K562 (cell line): Measurements from ENCODE around the gene TMEM184B. TPM values are rescaled to one million over a fixed set of nuclear protein-coding genes. Genes with fewer than 3 reads are reported as not detected.

ENCODE experiments used
- ATAC-seq: fragments of 200-7000 bp; cut with Tn5 transposase; 3 replicates; pipeline ENCODE4 v1.9.1; 2020; ENCODE audit warnings: moderate library complexity
- BruUV-seq: library from RNA; stranded (reverse); fragments of 400-500 nt; replicated peaks from 2 replicates; lab custom pipeline; 2021; lab: Mats Ljungman, UMichigan
- CTCF ChIA-PET: fragments of 300-600 bp; formaldehyde crosslinking; extraction: SDS; loops from one replicate; lab custom pipeline; 2021; ENCODE audit warnings: low intra/inter-chr PET ratio; lab: Yijun Ruan, JAX
- POLR2A ChIA-PET: fragments of 300-600, 350-650 bp; sonication (Branson Sonifier 250); formaldehyde crosslinking; extraction: SDS; loops from one replicate; lab custom pipeline; 2021; ENCODE audit warnings: antibody characterized with exemption, inconsistent platforms; lab: Yijun Ruan, JAX
- DNase-seq, 4 experiments: peaks; one replicate each; pipeline versions ENCODE4 v3.0.0 to v3.0.0-alpha.2; 2011 to 2018; ENCODE audit warnings: low spot score in 3 of 4, mixed read lengths in 3 of 4; ENCODE audit errors: extremely low read depth in 1 of 4
- FAIRE-seq: peaks from 2 replicates; lab custom pipeline; 2011; peaks lifted over from hg19 to GRCh38; lab: Jason Lieb, UNC
- H2AFZ ChIP-seq: 2 replicates; pipeline ENCODE4 v1.6.0; 2011; ENCODE audit warnings: low read depth, low read length, control low read depth, inconsistent platforms
- H3K27ac ChIP-seq: fragments of 200-600 bp; 3 replicates; pipeline ENCODE4 v1.8.0; 2011; ENCODE audit warnings: low read depth, mild to moderate bottlenecking, control low read depth, inconsistent platforms, low read length, moderate library complexity, mixed read lengths; ENCODE audit errors: extremely low read depth
- H3K27me3 ChIP-seq, 2 experiments: fragments of 300-600 bp in 1 of 2; 2 replicates in 1 of 2; 3 replicates in 1 of 2; pipeline versions ENCODE4 v1.6.0 to v1.8.0; 2011; ENCODE audit warnings: inconsistent platforms in 2 of 2, low read length in 2 of 2, mild to moderate bottlenecking in 1 of 2, mixed read lengths in 1 of 2, moderate library complexity in 1 of 2; ENCODE audit not compliant: control insufficient read depth in 2 of 2, insufficient read depth in 2 of 2
- H3K36me3 ChIP-seq: fragments of 300-600 bp; 3 replicates; pipeline ENCODE4 v1.8.0; 2011; ENCODE audit warnings: mild to moderate bottlenecking, low read length, inconsistent platforms; ENCODE audit not compliant: control insufficient read depth, insufficient read depth
- H3K4me1 ChIP-seq, 2 experiments: fragments of 200-600 bp in 1 of 2; replicated peaks in 1 of 2; 2 replicates in 1 of 2; 3 replicates in 1 of 2; pipeline versions ENCODE4 v1.5.1 to v1.8.0; 2011; ENCODE audit warnings: inconsistent platforms in 2 of 2, low read length in 2 of 2, mild to moderate bottlenecking in 1 of 2, mixed read lengths in 1 of 2, moderate library complexity in 1 of 2; ENCODE audit not compliant: control insufficient read depth in 2 of 2, insufficient read depth in 2 of 2
- H3K4me2 ChIP-seq: 2 replicates; pipeline ENCODE4 v1.6.1; 2011; ENCODE audit warnings: low read length, control low read depth, inconsistent platforms, mixed read lengths; ENCODE audit not compliant: insufficient read depth
- H3K4me3 ChIP-seq: fragments of 200-600 bp; sonication (generic), shearing (Covaris generic); 2 replicates; pipeline ENCODE4 v1.5.1; 2016; ENCODE audit warnings: control low read depth, inconsistent platforms
- H3K79me2 ChIP-seq: fragments of 200-600 bp; 3 replicates; pipeline ENCODE4 v1.8.0; 2011; ENCODE audit warnings: low read length, inconsistent platforms; ENCODE audit not compliant: control insufficient read depth, insufficient read depth
- H3K9ac ChIP-seq, 2 experiments: 2 replicates each; pipeline versions ENCODE4 v1.6.0 to v1.6.1; 2011; ENCODE audit warnings: low read depth in 2 of 2, low read length in 2 of 2, control low read depth in 1 of 2, inconsistent platforms in 1 of 2, mild to moderate bottlenecking in 1 of 2, mixed read lengths in 1 of 2; ENCODE audit not compliant: insufficient read depth in 1 of 2
- H3K9me1 ChIP-seq: one replicate; pipeline ENCODE4 v1.6.0; 2011; ENCODE audit warnings: inconsistent platforms, mild to moderate bottlenecking, low read length, moderate library complexity; ENCODE audit not compliant: control insufficient read depth, insufficient read depth
- H3K9me3 ChIP-seq: replicated peaks from 2 replicates; pipeline ENCODE4 v1.5.1; 2011; ENCODE audit warnings: low read depth, low read length, inconsistent platforms; ENCODE audit not compliant: control insufficient read depth, insufficient read depth
- H4K20me1 ChIP-seq: replicated peaks from 2 replicates; pipeline ENCODE4 v1.6.1; 2011; ENCODE audit warnings: low read length, inconsistent platforms, mixed read lengths; ENCODE audit not compliant: control insufficient read depth, insufficient read depth
- CGGBP1 ChIP-seq: fragments of 250-450 bp; sonication (Bioruptor Pico); IDR thresholded peaks from 2 replicates; pipeline ENCODE4 v1.9.0; 2021; ENCODE audit warnings: mild to moderate bottlenecking
- RBM15 ChIP-seq: fragments of 200-400 bp; formaldehyde crosslinking; IDR thresholded peaks from 2 replicates; pipeline ENCODE4 v1.6.1; 2018; ENCODE audit warnings: mild to moderate bottlenecking, low read length, moderate library complexity; ENCODE audit not compliant: insufficient read depth
- RBM25 ChIP-seq: fragments of 200-400 bp; formaldehyde crosslinking; IDR thresholded peaks from 2 replicates; pipeline ENCODE4 v1.6.1; 2018; ENCODE audit warnings: low read length, low read depth, moderate library complexity; ENCODE audit not compliant: severe bottlenecking
- SFPQ ChIP-seq: fragments of 200-400 bp; formaldehyde crosslinking; IDR thresholded peaks from 2 replicates; pipeline ENCODE4 v1.6.1; 2017; ENCODE audit warnings: mild to moderate bottlenecking, low read depth, low read length, moderate library complexity
- TSHZ1 ChIP-seq: fragments of 250-450 bp; sonication (Bioruptor Pico); IDR thresholded peaks from 2 replicates; pipeline ENCODE4 v1.4.0; 2020; ENCODE audit warnings: mild to moderate bottlenecking, moderate library complexity
- ZNF124 ChIP-seq: sonication (generic); formaldehyde crosslinking; IDR thresholded peaks from 2 replicates; pipeline ENCODE4 v1.8.1; 2022; ENCODE audit warnings: missing genetic modification reagents
- WGBS: fragments of 100-300 bp; shearing (Covaris generic); methylation state at CpG from one replicate; pipeline ENCODE4 v1.1.6; 2016; ENCODE audit warnings: low coverage, mixed read lengths; ENCODE audit not compliant: insufficient coverage; ENCODE audit errors: missing lambda C conversion rate; 5-methylcytosine and 5-hydroxymethylcytosine counted together
- in situ Hi-C: fragments of 300-500 bp; cut with MboI; formaldehyde crosslinking; loops from 4 replicates; pipeline ENCODE4 v1.15.0; 2018; ENCODE audit warnings: inconsistent platforms, mixed read lengths
- intact Hi-C: fragments of 100-400 bp; cut with micrococcal nuclease; formaldehyde crosslinking; loops from 2 replicates; pipeline ENCODE4 v1.14.2; 2022
- polyA plus RNA-seq, 8 experiments: library from polyadenylated mRNA; depleted of rRNA in 4 of 8; stranded (reverse) in 5 of 8; unstranded in 3 of 8; fragments of >200 nt; fragmentation: Nextera tagmentation in 2 of 8; fragmentation: Illumina TruSeq in 1 of 8; extraction: Ambion mirVana in 2 of 8; extraction: Trizol in 1 of 8; gene quantifications; 2 replicates each; pipeline versions ENCODE4 v1.2.1 to v1.2.3, GENCODE V29; 2011 to 2014; ENCODE audit warnings: inconsistent platforms in 1 of 8, missing spikeins in 1 of 8
- total RNA-seq, 7 experiments: library from RNA; depleted of rRNA in 6 of 7; stranded (reverse); fragments of >200 nt in 6 of 7; fragmentation: Illumina TruSeq in 2 of 7; extraction: Trizol in 2 of 7; gene quantifications; 2 replicates each; pipeline versions ENCODE4 v1.2.1 to v1.2.3, GENCODE V29; 2011 to 2021; ENCODE audit warnings: low replicate concordance in 1 of 7

The TMEM184B gene
- total and polyA plus RNA-seq, 9 of the 15 experiments (the other 6 are each of a cell fraction or from before 2014, with no cell fraction given): 0.31 to 25.1 (median 6.2) TPM

- CTCF ChIA-PET: no interaction called here
- Histone ChIP-seq H3K27me3 (no peaks in the 10 kb centered on the region), H3K9ac (no peak overlapping the region), H3K4me2 (no peak overlapping the region), H3K4me1 (peaks cover 18 to 36% of the 10 kb centered on the region in 2 experiments), H3K9me3 (no peaks in the 10 kb centered on the region), H3K9me1 (no peaks in the 10 kb centered on the region), H3K27ac (no peak overlapping the region), H3K36me3 (peaks cover 7% of the 10 kb centered on the region; the same call in 1 of the 3 replicates), H3K79me2 (peaks cover 48% of the 10 kb centered on the region), H2AFZ (no peak overlapping the region), H3K4me3 (no peak overlapping the region)
- WGBS: 77% methylated on average over 5 of the region's 7 CpGs
- intact Hi-C loops (no loop called here), in situ Hi-C loops (no loop called here)
- DNase-seq (no peak), ATAC-seq (no peak)
- POLR2A ChIA-PET: interaction anchor here (0.7 to 1.7 kb wide), 3 partner anchors 10 to 15 kb away, joined by 3 to 8 read pairs (median 3); no protein-coding TSS in a partner anchor
- TSS peak; percentile 46 for BruUV-seq
- TF ChIP-seq RBM25 (peak; percentile 45), ZNF124 (CRISPR knock-in tag) (no peak)
- TF ChIP-seq, all 486 proteins: peak for 1
- H4K20me1 ChIP-seq: peaks cover 7% of the 10 kb centered on the region; the same call in 1 of the 2 replicates
- FAIRE-seq: no peak
Observed at GRCh38 chr22:38271101-38271500, 1.7 kb downstream of the TMEM184B start.

DNA sequence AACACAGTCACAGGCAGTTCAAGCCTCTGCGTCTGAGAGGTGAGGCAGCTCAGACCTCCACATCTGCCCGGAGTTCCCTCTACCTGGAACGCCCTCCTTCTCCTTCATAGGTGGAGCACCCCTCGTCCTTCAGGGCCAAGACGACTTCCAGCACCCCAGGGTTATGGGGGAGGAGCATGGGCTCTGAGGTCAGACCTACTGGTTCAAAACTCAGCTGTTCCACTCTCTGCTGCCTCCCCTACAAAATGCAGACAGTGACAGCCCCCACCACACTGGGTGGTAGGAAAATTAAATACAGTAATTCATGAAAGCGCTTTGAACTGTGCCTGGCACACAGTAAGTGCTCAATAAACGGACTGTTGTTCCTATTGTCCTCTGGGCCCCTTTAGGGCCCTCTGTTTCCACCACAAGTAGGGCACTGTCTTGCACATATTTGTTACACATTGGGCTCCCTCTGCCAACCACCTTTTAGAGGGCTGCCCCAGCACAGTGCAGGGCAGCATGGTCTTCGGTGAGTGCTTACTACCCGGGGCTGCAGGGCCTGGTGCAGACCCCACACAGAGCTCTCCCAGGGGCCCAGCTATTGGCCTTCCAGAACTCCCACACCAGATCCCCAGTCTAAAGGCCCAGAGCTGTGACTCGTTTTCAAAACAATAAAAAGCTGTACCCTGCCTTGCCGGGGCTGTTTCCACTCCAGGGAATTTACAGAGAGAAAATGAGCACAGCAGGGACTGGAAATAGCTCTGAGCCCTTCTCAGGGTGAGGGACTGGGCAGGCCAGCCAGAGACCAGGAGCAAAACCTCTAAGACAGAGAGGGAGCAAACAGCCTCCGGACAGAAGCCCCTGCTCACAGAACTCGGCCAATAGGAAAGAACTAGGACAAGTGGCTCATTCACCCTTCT is 2.5 kb downstream of the TMEM184B start:
- H4K20me1 ChIP-seq: peaks cover 7% of the 10 kb centered on the region; the same call in 1 of the 2 replicates
- peaks cover 10% of the 10 kb centered on the region; the same call in 1 of the 3 replicates for H3K36me3 ChIP-seq
- no peak overlapping the region for H3K4me2 ChIP-seq
- in situ Hi-C loops: no loop called here
- POLR2A ChIA-PET: interaction anchor here (0.6 to 1.7 kb wide), 3 partner anchors 10 to 210 kb away, joined by 3 to 8 read pairs (median 3); no protein-coding TSS in a partner anchor
- no peak overlapping the region for H2AFZ ChIP-seq
- peak in 1 of 4 experiments; percentile 25 for DNase-seq
- H3K9me1 ChIP-seq: no peaks in the 10 kb centered on the region
- H3K9ac ChIP-seq: peak overlapping the region in 1 of 2 experiments; percentile 36; a peak in 2 of 4 replicates
- intact Hi-C loops: no loop called here
- FAIRE-seq: no peak
- no peak for ATAC-seq
- BruUV-seq: no TSS peak
- H3K4me3 ChIP-seq: no peak overlapping the region
- H3K4me1 ChIP-seq: peaks cover 23 to 43% of the 10 kb centered on the region in 2 experiments
- no peaks in the 10 kb centered on the region for H3K9me3 ChIP-seq
- no peak overlapping the region; the same call in 2 of the 3 replicates for H3K27ac ChIP-seq
- H3K79me2 ChIP-seq: peaks cover 55% of the 10 kb centered on the region
- no peaks in the 10 kb centered on the region for H3K27me3 ChIP-seq
- 39% methylated on average over 10 of the region's 13 CpGs for WGBS
- CTCF ChIA-PET: no interaction called here
- TF ChIP-seq CGGBP1 (CRISPR knock-in tag): no peak
- no peak for TF ChIP-seq SFPQ
- TF ChIP-seq TSHZ1: no peak
- no peak for TF ChIP-seq RBM15
